NCI-H2196 (cell line): ENCODE results near the gene ZNF169.
"Not testable (repeated sequence)": the region's sequence is repeated elsewhere in the genome, so short reads cannot be mapped to it uniquely, and the experiment has no call there.

Experiments
- DNase-seq: peaks from one replicate; lab custom pipeline; 2025; ENCODE audit not compliant: unreplicated experiment; lab: John Stamatoyannopoulos, UW

ZNF169 gene

GRCh38 chr9:94286116-94286515, 27.0 kb downstream of the ZNF169 start:
- DNase-seq, result no peak

- DNase-seq, result no peak
Measured at GRCh38 chr9:94287877-94288513, 28.9 kb downstream of the ZNF169 start.

DNA sequence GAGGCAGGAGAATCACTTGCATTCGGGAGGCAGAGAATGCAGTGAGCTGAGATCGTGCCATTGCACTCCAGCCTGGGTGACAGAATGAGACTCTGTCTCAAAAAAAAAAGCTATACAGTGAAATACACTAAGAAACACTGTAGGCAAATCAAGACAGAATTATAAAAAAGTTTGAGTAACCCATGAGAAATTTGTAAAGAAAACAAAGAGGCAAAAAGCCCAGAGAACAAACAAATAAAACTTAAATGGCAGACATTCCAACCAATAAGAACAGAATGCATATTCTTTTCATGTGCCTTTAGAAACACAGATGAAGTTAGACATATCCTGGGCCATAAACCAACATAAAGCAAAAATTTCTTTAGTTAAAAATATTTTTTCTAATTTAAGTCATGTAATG, 30.6 kb downstream of the ZNF169 start:
- DNase-seq, result no peak

GRCh38 chr9:94298949-94299599, 40.0 kb downstream of the ZNF169 start:
- DNase-seq, result no peak

DNA sequence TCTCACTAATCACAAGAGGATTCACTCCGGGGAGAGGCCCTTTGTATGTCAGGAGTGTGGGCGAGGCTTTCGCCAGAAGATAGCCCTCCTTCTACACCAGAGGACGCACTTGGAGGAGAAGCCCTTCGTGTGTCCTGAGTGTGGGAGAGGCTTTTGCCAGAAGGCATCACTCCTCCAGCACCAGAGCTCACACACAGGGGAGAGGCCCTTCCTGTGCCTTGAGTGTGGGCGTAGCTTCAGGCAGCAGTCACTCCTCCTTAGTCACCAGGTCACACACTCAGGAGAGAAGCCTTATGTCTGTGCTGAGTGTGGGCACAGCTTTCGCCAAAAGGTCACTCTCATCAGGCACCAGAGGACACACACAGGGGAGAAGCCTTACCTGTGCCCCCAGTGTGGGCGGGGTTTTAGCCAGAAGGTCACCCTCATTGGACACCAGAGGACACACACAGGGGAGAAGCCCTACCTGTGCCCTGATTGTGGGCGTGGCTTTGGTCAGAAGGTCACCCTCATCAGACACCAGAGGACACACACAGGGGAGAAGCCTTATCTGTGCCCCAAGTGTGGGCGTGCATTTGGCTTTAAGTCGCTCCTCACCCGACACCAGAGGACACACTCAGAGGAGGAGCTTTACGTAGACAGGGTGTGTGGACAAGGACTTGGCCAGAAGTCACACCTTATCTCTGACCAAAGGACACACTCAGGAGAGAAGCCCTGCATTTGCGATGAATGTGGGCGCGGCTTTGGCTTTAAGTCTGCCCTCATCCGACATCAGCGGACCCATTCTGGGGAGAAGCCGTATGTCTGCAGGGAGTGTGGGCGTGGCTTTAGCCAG, 41.6 kb downstream of the ZNF169 start:
- DNase-seq, result no peak

DNA sequence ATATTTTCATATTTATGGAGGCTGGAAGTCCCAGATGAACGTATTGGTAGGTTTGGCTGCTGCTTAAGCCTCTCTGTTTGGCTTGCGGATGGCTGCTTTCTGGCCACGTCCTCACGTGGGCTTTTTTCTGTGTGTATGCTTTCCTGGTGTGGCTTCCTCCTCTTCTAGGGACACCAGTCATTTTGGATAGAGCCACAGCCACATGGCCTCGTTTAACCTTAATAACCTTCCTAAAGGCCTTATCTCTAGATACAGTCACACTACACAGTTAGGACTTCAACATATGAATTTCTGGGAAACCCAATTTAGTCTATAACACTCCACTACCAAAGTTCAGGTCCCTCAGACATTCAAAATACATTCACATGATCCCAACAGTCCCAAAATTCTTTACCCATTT, 42.5 kb downstream of the ZNF169 start:
- DNase-seq, result no peak

- no peak for DNase-seq
Measured at GRCh38 chr9:94302426-94302825, 43.3 kb downstream of the ZNF169 start.

DNA sequence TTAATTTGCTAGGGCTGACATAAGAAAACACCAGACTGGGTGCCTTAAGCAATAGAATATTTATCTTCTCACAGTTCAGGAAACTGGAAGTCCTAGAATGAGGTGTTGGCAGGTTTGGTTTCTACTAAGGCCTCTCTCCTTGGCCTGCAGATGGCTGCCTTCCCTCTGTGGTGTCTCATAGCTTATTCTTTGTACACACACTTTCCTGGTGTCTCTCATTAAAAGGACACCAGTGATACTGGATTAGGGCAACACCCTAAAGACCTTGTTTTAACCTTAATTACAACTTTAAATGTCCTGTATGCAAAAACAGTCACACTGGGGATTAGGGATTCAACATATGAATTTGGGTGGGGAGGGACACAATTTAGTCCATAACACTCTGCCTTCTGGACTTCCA, 44.2 kb downstream of the ZNF169 start:
- DNase-seq, result no peak

DNA sequence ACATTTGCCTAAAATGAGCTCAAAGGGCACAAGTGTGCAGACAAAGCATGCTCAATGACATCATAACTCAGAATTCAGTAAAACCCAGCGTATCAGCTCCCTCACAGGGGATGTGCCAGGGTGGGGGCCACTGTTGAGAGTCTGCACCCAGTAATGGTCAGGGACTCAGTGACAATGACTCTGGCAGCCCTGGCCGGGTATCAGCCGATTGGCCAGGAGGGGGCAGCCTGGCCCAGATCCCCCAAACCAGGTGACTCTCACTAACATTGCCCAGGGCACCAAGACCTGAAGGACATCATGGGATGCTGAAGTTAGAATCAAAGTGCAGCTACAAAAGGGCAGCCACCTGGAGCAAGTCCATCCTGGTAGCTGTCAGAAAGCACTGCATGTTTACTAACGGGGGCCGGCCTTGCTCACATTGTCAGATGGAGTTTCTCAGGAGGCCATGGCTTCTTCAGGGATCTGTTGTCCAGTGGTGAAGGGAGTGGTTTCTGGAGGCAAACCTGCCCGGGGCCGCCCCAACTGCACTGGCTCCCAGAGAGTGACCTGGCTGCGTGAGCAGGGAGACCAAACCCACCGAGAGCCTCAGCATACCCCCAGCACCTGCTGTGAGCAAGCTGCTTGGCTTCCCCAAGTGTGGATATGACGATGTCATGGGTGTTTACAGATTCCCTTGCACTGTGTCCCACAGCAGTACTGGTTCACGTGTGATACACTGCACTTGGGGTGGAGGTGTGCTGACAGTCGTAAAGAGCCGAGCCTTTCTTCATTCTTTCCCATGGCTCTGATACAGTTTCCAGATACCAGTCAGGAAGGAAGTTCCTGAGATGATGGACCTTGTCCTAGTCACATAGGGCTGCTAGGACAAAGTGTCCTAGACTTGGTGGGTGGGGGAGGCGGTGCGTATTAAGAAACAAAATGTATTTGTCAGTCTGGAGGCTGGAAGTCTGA, 56.2 kb downstream of the ZNF169 start:
- DNase-seq, result not testable (repeated sequence)

DNA sequence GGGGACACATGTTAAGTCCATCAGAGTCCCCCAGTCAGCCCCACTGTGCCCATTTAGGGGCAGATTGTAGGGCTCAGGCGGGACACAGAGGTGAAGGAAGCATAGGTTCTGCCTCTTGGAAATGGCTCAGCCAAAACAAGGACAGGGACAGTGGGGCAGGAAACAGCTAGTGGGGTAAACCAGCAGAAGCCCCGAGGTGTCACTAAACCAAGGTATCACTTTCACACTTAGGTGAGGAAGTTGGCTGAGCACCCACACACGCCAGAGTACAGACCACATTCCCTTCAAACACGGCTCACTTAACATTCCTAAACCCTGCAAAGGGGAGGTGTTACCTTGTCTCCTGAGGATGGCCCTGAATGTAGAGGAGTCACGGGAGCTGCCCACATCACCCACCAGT, 57.1 kb downstream of the ZNF169 start:
- DNase-seq, result not testable (repeated sequence)

DNA sequence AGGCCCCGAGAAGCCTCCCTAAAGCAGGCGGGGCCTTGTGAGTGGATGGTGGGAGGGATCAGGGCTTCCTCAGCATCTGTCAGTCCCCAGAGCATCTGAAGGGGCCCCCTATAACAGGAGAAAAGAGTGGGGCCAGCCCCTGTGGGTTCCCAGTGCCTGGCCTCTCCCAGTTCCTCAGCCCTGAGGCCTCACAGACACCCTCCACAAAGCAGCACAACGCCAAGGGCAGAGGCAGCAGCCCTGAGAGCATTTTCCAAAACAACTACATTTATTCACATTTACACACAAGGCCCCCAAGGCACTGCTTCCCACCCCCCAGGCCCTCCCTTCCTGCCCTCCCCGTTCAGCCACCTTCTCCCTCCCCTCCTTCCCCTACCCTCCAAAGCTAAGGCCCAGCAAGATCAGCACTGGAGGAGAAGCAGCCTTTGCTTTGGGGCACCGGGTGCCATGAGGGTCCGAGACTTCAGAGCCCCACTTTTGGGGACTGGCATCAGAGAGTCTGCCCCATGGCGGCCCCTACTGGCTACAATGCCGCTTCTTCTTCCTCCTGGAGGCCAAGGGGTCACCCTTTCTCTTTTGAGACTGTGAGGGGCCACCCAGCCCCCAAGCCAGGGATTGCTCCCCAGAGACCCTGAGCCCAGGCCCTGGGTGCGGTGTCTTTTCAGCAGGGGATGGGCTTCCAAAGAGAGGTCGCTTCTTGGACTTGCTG, 59.0 kb downstream of the ZNF169 start:
- not testable (repeated sequence) for DNase-seq

GRCh38 chr9:94322342-94322940, 63.3 kb downstream of the ZNF169 start:
- DNase-seq, result not testable (repeated sequence)

DNA sequence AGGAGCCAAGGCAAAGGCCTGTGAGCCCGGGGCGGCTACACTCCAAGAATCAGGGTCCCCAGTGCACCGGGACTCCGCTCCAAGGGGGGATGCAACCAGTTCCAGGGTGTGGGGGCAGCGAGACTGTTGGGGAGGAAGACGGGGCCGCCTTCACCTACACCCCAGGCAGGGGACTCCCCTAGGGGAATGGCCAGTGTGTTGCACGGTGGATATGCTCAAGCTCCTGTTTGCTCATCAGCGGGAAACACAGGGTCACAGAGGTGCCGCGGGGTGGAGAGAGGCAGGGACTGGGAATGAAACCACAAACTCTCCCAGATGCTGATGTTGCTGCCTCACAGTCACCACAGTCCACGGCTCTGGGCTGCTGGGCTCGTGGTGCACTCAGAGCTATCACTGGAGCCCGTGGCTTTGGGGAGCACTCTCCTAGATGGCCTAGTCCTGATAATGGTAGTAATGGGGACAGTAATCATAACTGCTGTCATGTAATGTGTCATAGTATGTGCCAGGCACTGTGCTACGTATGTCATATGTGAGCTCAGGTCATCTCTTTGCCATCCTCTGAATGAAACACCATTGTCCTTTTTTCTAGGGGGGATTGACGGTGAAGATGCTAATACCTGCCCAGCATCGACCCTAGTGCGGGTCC, 64.2 kb downstream of the ZNF169 start:
- DNase-seq, result not testable (repeated sequence)

DNA sequence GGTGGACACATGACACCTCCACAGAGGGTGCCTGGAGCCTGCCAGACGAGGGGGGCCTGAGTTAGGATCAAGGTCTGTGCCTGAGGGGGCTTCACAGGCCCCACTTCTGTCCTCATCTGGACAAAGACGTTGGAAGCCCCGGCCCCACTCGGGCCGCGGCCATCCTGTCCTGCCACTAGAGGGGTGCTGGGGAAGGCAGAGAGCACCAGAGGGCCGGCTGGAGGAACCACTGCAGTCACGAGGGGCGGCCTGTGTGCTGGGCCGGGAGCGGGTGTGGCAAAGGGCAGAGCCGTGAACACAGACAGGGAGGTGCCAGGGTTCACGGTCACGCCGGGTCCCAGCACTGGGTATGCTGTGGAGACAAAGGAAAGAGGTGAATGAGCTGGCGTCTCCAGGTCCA, 66.5 kb downstream of the ZNF169 start:
- not testable (repeated sequence) for DNase-seq

DNA sequence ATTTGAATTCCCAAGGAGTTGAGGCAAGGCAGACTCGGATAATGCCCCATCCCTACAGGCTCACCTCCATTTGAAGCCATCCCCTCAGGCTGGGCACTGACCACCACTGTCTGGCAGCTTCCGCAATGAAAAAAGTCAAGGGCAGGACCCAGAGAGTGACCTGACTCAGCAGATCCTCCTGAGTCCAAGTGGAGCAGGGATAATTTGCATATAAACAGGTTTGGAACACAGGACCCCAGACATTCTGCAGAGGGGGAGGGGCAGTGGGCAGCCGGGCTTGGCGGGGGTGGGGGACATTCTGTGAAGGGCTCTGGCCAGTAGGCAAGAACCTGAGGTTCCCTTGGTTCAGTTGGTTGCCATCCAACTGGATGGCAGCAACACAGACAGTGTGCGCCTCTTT, 69.4 kb downstream of the ZNF169 start, which contains the start of gene NUTM2F:
TSS of gene NUTM2F (minus strand) at position 101 of the 400 bp plus-strand sequence. CDS start at position 80, 21 bp downstream.
- not testable (repeated sequence) for DNase-seq

- DNase-seq, result not testable (repeated sequence)
Measured at GRCh38 chr9:94336445-94336844, 77.3 kb downstream of the ZNF169 start.

DNA sequence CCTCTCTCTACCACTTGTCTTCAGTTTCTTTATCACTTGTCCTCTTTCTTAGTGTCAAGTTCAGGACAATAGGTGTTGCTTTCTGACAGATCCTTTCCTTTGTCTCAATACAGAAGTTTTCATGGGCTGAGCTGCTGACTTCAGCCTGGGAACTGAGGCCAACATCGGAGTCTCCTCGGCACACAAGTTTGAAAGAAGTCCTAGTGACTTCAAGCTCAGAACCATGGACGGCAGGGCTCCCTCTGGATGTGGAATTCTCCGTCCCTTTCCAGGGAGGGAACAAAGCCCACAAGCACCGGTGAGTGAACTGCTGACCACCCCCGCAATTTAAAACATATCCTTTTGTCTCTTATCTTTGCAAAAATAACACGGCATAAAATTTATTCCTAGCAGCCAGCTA, 79.6 kb downstream of the ZNF169 start:
- DNase-seq, result not testable (repeated sequence)

DNA sequence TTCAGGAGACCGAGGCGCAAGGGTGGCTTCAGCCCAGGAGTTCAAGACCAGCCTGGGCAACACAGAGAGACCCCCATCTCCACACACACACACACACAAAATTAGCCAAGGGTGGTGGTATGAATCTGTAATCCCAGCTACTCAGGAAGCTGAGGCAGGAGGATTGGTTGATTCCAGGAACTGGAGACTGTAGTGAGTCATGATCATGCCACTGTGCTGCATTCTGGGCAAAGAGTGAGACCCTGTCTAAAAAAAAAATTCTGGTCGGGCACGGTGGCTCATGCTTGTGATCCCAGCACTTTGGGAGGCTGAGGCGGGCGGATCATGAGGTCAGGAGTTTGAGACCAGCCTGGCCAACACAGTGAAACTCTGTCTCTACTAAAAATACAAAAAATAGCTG, 80.6 kb downstream of the ZNF169 start:
- not testable (repeated sequence) for DNase-seq

DNA sequence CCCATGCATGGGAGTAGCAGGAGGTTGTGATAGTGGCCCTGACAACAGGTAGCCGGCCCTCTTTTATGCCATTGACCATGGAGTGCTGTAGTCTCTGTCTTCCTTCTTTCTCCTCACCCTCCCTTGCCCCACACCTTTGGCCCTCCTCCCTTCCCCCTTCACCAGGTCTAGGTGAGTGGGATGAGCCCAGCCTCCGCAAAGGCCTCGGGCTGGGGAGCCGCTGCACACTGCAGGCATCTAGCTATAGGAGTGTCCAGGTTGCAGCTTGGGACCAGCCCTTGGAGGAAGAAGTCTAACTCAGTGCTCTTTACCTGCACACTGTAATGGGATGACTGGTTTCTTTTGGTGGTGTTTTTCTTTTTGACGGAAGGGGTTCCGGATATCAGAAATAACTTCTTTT, 81.7 kb downstream of the ZNF169 start:
- DNase-seq, result not testable (repeated sequence)
